HG03432 (cell line): ENCODE results near the gene TLR2.
A peak's percentile ranks its signal among the peaks of the same experiment; 100 is the strongest.
"Not testable (repeated sequence)": the region's sequence is repeated elsewhere in the genome, so short reads cannot be mapped to it uniquely, and the experiment has no call there.

Experiments used
- ATAC-seq: cut with Tn5 transposase; IDR thresholded peaks from one replicate; pipeline ENCODE4 v1.9.1; 2021; ENCODE audit warnings: mild to moderate bottlenecking, moderate library complexity; ENCODE audit not compliant: unreplicated experiment

TLR2 gene

GRCh38 chr4:153655928-153656327 is 28.2 kb upstream of the TLR2 start:
- no peak for ATAC-seq

DNA sequence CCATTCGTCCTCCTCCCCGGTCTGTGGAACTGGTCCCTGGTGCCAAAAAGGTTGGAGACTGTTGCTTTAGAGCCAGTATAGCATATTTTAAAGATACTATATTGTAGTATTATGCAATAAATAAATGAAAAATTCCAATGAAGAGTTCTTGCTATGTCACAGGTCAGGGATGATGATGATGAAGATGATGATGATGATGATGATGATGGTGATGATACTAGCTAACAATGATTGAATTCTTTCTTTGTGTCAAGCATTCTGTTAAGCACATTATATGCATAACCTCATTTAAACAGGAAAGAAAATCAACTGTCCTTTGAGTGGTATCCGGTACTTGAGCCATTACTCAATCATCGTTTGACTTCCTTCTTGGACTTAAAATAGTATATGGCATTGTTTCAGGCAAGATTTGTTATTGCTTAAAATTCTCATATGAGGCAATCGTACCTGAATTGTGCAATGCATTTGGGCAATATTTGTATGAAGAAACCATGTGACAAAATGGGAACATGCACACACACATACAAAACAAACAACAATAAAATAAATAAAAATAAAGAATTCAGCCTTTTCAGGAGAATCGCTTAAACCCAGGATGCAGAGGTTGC is 22.8 kb upstream of the TLR2 start:
- ATAC-seq, result no peak

GRCh38 chr4:153661908-153662307 is 22.2 kb upstream of the TLR2 start:
- ATAC-seq, result no peak

DNA sequence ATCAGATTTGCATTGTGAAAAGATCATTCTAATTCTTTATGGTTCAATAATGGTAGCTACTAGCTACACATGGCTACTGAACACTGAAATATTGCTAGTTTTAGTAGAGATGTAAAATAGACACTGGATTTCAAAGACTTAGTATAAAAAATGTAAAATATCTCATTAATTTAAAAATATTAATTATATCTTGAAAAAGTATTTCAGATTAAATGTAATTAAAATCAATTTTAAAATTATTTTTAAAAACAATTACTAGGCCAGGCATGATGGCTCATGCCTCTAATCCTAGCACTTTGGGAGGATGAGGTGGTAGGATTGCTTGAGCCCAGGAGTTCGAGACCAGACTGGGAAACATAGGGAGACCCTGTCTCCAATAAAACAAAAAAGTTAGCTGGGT is 20.4 kb upstream of the TLR2 start:
- no peak for ATAC-seq

DNA sequence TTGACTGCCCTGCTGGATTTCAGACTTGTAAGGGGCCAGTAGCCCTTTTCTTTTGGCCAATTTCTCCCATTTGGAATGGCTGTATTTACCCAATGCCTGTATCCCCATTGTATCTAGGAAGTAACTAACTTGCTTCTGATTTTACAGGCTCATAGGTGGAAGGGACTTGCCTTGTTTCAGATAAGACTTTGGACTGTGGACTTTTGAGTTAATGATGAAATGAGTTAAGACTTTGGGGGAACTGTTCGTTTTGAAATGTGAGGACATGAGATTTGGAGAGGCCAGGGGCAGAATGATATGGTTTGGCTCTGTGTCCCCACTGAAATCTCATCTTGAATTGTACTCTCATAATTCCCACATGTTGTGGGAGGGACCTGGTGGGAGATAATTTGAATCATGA is 17.6 kb upstream of the TLR2 start:
- not testable (repeated sequence) for ATAC-seq

DNA sequence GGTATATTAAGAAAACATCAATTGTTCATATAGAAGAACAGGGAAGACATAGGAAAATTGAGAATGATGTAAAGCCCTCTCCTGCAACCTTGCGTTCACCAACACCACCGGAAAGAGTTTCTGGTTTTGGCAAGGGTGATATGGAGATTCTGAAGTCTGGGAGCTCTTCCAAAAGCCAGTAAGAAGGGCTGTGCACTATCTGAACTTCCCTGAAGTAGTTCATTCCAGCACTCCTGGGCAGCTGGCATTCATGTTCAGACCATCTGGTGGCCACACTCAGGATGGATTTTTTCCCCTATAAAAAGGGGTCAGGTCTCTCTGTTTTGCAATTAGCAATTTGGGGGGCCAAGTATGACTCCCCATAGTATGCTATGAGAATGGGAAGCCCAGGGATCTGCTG is 15.4 kb upstream of the TLR2 start:
- no peak for ATAC-seq

- no peak for ATAC-seq
These were observed 14.2 kb upstream of the TLR2 start for GRCh38 chr4:153669838-153670237.

- ATAC-seq, result no peak
These were observed 7.6 kb upstream of the TLR2 start for GRCh38 chr4:153676486-153676885.

DNA sequence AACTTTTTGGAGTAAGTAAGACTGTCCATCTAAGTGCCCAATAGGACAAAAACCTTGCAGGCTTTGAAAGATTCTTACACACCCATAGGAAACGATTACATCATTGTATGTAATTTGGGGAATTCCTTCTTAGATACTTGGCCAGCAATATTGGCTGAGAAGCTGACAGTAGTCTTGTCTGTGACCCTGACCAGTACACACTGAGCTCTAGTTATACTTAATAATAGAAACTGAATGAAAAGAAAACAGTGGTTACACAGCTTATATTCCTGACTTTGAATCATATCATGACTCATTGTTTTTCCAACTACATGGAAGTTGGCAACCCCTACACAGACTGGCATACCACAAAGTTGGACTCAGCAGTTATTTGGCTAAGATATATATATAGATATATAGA is 7.1 kb upstream of the TLR2 start:
- no peak for ATAC-seq

DNA sequence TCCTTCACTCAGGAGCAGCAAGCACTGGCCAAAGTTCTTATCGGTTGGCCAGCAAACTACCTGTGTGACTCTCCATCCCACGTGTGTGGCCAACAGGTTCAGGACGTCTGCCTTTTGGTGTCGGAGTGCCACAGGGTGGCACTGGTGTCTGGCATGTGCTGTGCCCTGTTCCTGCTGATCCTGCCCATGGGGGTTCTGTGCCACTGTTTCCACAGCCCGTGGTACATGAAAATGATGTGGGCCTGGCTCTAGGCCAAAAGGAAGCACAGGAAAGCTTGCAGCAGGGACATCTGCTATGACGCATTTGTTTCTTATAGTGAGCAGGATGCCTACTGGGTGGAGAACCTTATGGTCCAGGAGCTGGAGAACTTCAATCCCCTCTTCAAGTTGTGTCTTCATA is 4.6 kb upstream of the TLR2 start:
- no peak for ATAC-seq

GRCh38 chr4:153683763-153684181 is 308 bp upstream of the TLR2 start:
- no peak for ATAC-seq

GRCh38 chr4:153684971-153685371 is 891 bp downstream of the TLR2 start:
- ATAC-seq, result peak; percentile 17

DNA sequence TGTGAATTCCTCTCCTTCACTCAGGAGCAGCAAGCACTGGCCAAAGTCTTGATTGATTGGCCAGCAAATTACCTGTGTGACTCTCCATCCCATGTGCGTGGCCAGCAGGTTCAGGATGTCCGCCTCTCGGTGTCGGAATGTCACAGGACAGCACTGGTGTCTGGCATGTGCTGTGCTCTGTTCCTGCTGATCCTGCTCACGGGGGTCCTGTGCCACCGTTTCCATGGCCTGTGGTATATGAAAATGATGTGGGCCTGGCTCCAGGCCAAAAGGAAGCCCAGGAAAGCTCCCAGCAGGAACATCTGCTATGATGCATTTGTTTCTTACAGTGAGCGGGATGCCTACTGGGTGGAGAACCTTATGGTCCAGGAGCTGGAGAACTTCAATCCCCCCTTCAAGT is 20.4 kb downstream of the TLR2 start:
- no peak for ATAC-seq

DNA sequence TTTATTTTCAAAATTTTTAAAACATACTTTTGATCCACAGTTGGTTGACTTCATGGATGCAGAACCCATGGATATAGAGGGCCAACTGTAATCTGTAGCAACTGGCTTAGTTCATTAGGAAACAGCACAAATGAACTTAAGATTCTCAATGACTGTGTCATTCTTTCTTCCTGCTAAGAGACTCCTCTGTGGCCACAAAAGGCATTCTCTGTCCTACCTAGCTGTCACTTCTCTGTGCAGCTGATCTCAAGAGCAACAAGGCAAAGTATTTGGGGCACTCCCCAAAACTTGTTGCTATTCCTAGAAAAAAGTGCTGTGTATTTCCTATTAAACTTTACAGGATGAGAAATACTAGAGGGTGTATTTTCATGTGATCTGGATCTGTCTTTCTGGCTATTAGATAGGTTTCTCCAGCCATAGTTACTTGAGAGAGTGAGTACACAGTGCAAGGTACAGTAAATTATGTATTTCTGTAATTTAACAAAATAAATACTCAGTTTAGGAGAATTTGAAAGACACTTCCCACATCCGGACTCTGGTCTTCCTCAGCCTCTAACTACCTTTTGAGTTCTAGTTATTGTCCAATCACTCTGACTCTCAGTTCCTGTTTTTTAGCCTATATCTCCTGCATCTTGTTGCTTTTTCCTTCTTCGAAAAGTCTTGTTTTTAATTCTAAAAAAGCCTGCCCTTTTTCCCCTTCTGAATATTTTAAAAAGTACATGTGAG is 21.8 kb downstream of the TLR2 start:
- peak; percentile 89 for ATAC-seq

- peak; percentile 41 for ATAC-seq
These were observed 22.4 kb downstream of the TLR2 start for GRCh38 chr4:153706519-153706918.

DNA sequence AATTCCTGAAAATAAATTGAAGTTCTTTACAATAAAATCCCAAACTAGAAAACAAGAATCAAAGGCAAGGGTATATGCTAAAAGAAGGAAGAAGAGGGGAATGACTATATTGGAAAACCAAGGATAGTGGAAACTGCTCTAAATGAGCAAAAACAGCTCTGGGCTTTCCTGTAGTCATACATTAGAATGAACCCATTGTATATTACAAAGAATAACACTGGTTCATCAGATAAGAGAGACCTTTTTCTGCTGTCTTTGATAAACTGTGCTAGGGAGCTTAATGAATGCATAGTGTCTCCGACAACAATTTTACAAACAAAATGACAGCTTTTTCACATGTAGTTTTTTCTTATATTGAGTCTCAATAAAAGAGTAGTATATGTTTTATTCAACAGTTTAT is 26.6 kb downstream of the TLR2 start:
- ATAC-seq, result no peak

DNA sequence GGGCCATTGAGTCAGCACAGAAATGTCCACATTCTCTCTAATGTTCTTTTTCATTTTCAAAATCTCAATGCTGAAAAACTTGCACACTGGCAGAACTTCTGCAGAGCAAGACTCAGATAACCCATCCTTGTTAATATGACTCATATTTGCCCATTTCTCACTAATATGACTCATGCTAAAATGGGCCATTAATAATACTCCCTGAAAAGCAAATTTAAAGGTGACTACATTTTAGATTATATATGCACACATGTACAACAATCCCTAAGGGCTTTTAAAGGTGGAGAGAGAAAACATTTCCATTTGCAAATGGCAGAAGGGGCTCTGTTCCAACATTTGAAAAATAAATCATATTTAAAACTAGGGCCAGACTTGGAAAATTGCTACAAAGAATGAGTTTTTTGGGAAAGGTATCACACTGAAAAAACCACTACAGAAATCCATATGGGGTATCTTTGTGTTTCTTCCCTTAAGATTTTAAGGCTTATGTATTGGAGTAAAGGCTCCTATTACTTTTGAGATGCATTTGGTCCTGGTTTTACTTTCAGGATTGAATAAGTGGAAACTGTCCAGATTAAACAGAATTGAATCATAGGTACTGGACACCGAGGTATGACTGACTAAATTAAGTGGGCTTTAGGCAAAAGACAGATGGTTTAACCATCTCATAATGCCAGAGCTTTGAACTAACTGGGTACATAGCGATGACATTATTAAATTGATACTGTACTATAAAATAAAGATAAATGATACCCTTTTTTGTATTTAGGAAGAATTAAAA is 30.0 kb downstream of the TLR2 start:
- no peak for ATAC-seq

DNA sequence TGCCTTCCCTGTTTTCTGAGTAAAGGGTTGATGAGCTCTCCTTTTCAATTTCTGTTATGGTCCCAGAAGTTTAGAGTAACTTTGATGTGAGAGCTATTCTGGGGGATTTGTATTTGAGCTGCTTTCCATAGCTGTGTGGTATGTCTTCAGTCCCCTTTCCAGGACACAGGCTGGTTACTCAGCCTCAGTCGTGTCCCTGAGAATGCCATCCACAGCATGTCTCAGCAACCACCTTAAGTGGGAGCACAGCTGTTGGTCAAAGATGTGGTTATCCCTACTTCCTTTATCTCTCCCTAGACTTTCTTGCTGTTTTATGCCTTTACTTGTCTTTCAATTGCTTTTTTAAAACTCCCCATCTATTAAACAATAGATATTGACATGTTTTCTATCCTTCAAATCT is 38.0 kb downstream of the TLR2 start:
- ATAC-seq, result no peak

DNA sequence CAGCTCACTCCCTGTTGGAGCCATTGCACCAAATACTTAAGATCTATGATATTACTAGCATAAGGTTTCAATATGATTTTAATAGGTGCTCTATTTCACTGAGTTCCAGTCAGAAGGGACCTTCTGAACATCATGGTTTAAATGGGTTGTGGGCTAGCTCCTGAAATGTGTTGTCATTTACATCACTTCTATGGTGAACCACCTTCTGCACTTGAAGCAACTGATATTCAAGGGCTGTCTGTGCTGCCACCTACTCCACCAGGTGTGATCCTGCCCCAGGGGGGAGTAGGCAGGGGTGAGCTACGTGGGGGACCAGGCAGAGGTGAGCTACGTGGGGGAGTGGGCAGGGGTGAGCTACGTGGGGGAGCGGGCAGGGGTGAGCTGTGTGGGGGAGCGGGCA is 40.5 kb downstream of the TLR2 start:
- ATAC-seq, result no peak

- no peak for ATAC-seq
These were observed 41.2 kb downstream of the TLR2 start for GRCh38 chr4:153725136-153725830.

- no peak for ATAC-seq
These were observed 41.7 kb downstream of the TLR2 start for GRCh38 chr4:153725831-153726154.

DNA sequence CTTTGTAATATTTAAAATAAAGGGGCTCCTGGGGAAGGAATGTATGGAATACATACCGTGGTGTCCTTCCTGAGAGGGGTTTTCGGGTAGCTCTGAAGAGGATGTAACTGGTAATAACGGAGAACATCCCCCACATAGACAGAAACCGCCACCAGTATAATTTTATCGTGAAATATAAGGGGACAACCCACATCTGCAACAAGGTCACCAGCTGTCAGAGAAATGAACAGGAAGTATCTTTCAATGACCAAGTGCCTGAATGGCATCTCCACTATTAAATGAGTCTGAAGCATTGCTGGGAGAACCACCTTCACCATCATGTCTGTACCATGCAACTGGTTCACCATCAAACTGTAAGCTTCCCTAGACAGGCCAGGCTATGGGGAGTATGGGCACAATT is 44.1 kb downstream of the TLR2 start:
- peak; percentile 33 for ATAC-seq
